ENCODE results near the gene THOP1.

The THOP1 gene

GRCh38 chr19:2823646-2824045 is 38.3 kb downstream of the THOP1 start:
- H3K27me3 ChIP-seq = no peaks in the 10 kb centered on the region
- no peak for DNase-seq
- no peaks in the 10 kb centered on the region for H3K36me3 ChIP-seq
- H3K4me3 ChIP-seq (ENCODE audit: low read depth, low read length) = no peak overlapping the region
- TF ChIP-seq CTCF (IDR thresholded peaks at IDR 0.05; ENCODE audit: low read depth, low read length) = no peak
- H3K9me3 ChIP-seq = no peaks in the 10 kb centered on the region
- no peaks in the 10 kb centered on the region for H3K4me1 ChIP-seq

GRCh38 chr19:2824129-2824528 is 38.8 kb downstream of the THOP1 start:
- TF ChIP-seq CTCF (IDR thresholded peaks at IDR 0.05; ENCODE audit: low read depth, low read length) = no peak
- Histone ChIP-seq H3K4me1 (no peaks in the 10 kb centered on the region), H3K27me3 (no peaks in the 10 kb centered on the region), H3K36me3 (no peaks in the 10 kb centered on the region), H3K9me3 (no peaks in the 10 kb centered on the region), H3K4me3 (ENCODE audit: low read depth, low read length) (no peak overlapping the region)
- DNase-seq = no peak

- Histone ChIP-seq H3K9me3 (no peaks in the 10 kb centered on the region), H3K36me3 (no peaks in the 10 kb centered on the region), H3K27me3 (no peaks in the 10 kb centered on the region), H3K4me3 (ENCODE audit: low read depth, low read length) (no peak overlapping the region), H3K4me1 (no peaks in the 10 kb centered on the region)
- DNase-seq = no peak
- no peak for TF ChIP-seq CTCF (IDR thresholded peaks at IDR 0.05; ENCODE audit: low read depth, low read length)
Measured at GRCh38 chr19:2827022-2827421, 41.7 kb downstream of the THOP1 start.

- TF ChIP-seq CTCF (IDR thresholded peaks at IDR 0.05; ENCODE audit: low read depth, low read length) = no peak
- Histone ChIP-seq H3K9me3 (peaks cover 4% of the 10 kb centered on the region; the same call in 1 of the 2 replicates), H3K27me3 (no peaks in the 10 kb centered on the region), H3K4me1 (no peaks in the 10 kb centered on the region), H3K36me3 (no peaks in the 10 kb centered on the region), H3K4me3 (ENCODE audit: low read depth, low read length) (no peak overlapping the region)
- DNase-seq = no peak
Measured at GRCh38 chr19:2827840-2828489, 42.7 kb downstream of the THOP1 start.

GRCh38 chr19:2834294-2834871 is 49.1 kb downstream of the THOP1 start:
- peaks cover 16% of the 10 kb centered on the region for H3K9me3 ChIP-seq
- no peak for DNase-seq

More at GRCh38 chr19:2834294-2834871, 49.1 kb downstream of the THOP1 start:
- Histone ChIP-seq H3K27me3 (no peaks in the 10 kb centered on the region), H3K4me1 (no peaks in the 10 kb centered on the region), H3K4me3 (ENCODE audit: low read depth, low read length) (no peak overlapping the region), H3K36me3 (no peaks in the 10 kb centered on the region)
- TF ChIP-seq CTCF (IDR thresholded peaks at IDR 0.05; ENCODE audit: low read depth, low read length) = no peak

Data from BE2C (cell line).